GM19193 (cell line): ENCODE data around the gene FTCD.

ENCODE experiments used
- POLR2A ChIP-seq: IDR thresholded peaks from 4 replicates; pipeline ENCODE4 v1.6.1; 2011; ENCODE audit not compliant: insufficient read depth, insufficient read length; ENCODE audit errors: extremely low read depth

Gene FTCD

GRCh38 chr21:46179708-46180078 lies 24.3 kb upstream of the FTCD start:
- TF ChIP-seq POLR2A, result no peak

- no peak for TF ChIP-seq POLR2A
Observed at GRCh38 chr21:46178961-46179360, 23.6 kb upstream of the FTCD start.

GRCh38 chr21:46173573-46173972 lies 18.2 kb upstream of the FTCD start:
- no peak for TF ChIP-seq POLR2A

GRCh38 chr21:46172863-46173528 lies 17.6 kb upstream of the FTCD start:
- no peak for TF ChIP-seq POLR2A

GRCh38 chr21:46171996-46172862 lies 16.9 kb upstream of the FTCD start:
- TF ChIP-seq POLR2A, result no peak

- no peak for TF ChIP-seq POLR2A
Observed at GRCh38 chr21:46171585-46171984, 16.2 kb upstream of the FTCD start.

GRCh38 chr21:46168659-46169386 lies 13.4 kb upstream of the FTCD start:
- no peak for TF ChIP-seq POLR2A

- no peak for TF ChIP-seq POLR2A
Observed at GRCh38 chr21:46168238-46168637, 12.9 kb upstream of the FTCD start.

GRCh38 chr21:46165098-46165497 lies 9.7 kb upstream of the FTCD start:
- TF ChIP-seq POLR2A, result no peak

- no peak for TF ChIP-seq POLR2A
Observed at GRCh38 chr21:46163380-46163779, 8.0 kb upstream of the FTCD start.

GRCh38 chr21:46161633-46162592 lies 6.5 kb upstream of the FTCD start:
- no peak for TF ChIP-seq POLR2A

GRCh38 chr21:46160907-46161632 lies 5.7 kb upstream of the FTCD start:
- no peak for TF ChIP-seq POLR2A

- TF ChIP-seq POLR2A, result no peak
Observed at GRCh38 chr21:46160657-46160906, 5.2 kb upstream of the FTCD start.
